GM13976 (cell line): Measurements from ENCODE around the gene NMNAT2.

Experiments
- DNase-seq: peaks from one replicate; pipeline ENCODE4 v3.0.0; 2012; ENCODE audit warnings: low spot score
- CTCF ChIP-seq: IDR thresholded peaks from 2 replicates; pipeline ENCODE4 v1.5.1; 2012; ENCODE audit warnings: borderline replicate concordance, mild to moderate bottlenecking; ENCODE audit not compliant: insufficient read depth; ENCODE audit errors: extremely low read depth, missing control alignments, control extremely low read depth
- in situ Hi-C: fragments of 300-500 bp; cut with MboI; formaldehyde crosslinking; loops from one replicate; pipeline ENCODE4 v1.12.0; 2022; ENCODE audit warnings: low sequenced_read_pairs, mixed read lengths, inconsistent platforms; ENCODE audit not compliant: unreplicated experiment

Gene NMNAT2

GRCh38 chr1:183456826-183457225 is 38.6 kb upstream of the NMNAT2 start:
- TF ChIP-seq CTCF: no peak
- no peak for DNase-seq
- in situ Hi-C loops: no loop called here

GRCh38 chr1:183454377-183454776 is 36.2 kb upstream of the NMNAT2 start:
- no peak for DNase-seq
- in situ Hi-C loops: no loop called here

GRCh38 chr1:183450093-183450492 is 31.9 kb upstream of the NMNAT2 start:
- no peak for TF ChIP-seq CTCF
- no peak for DNase-seq
- in situ Hi-C loops: no loop called here

More at GRCh38 chr1:183454377-183454776, 36.2 kb upstream of the NMNAT2 start:
- TF ChIP-seq CTCF: no peak

- in situ Hi-C loops: no loop called here
- DNase-seq: no peak
- TF ChIP-seq CTCF: no peak
Measured at GRCh38 chr1:183449223-183449770, 31.1 kb upstream of the NMNAT2 start.

- TF ChIP-seq CTCF: no peak
- no peak for DNase-seq
- in situ Hi-C loops: no loop called here
Measured at GRCh38 chr1:183444243-183444642, 26.1 kb upstream of the NMNAT2 start.

GRCh38 chr1:183443466-183443865 is 25.3 kb upstream of the NMNAT2 start:
- no peak for TF ChIP-seq CTCF
- in situ Hi-C loops: no loop called here
- no peak for DNase-seq
